Glomerular visceral epithelial cell (primary cell): ENCODE measurements around the gene PSMD2.

Source experiments
- DNase-seq: peaks from one replicate; pipeline ENCODE4 v3.0.0-alpha.2; 2016; ENCODE audit errors: extremely low spot score

Gene PSMD2

GRCh38 chr3:184316792-184317191, 17.8 kb downstream of the PSMD2 start:
- DNase-seq: no peak

- no peak for DNase-seq
These were observed 18.2 kb downstream of the PSMD2 start for GRCh38 chr3:184317201-184317600.

- peak; percentile 92 for DNase-seq
These were observed 21.0 kb downstream of the PSMD2 start for GRCh38 chr3:184320104-184320445.

GRCh38 chr3:184321666-184322065, 22.6 kb downstream of the PSMD2 start:
- no peak for DNase-seq

- no peak for DNase-seq
These were observed 23.9 kb downstream of the PSMD2 start for GRCh38 chr3:184322731-184323487.

GRCh38 chr3:184323696-184324095, 24.7 kb downstream of the PSMD2 start:
- no peak for DNase-seq

- no peak for DNase-seq
These were observed 26.2 kb downstream of the PSMD2 start for GRCh38 chr3:184325269-184325668.

- DNase-seq: no peak
These were observed 26.8 kb downstream of the PSMD2 start for GRCh38 chr3:184325715-184326369.

GRCh38 chr3:184327171-184327570, 28.1 kb downstream of the PSMD2 start:
- no peak for DNase-seq

- DNase-seq: no peak
These were observed 29.5 kb downstream of the PSMD2 start for GRCh38 chr3:184328516-184328915.

- peak; percentile 88 for DNase-seq
These were observed 33.5 kb downstream of the PSMD2 start for GRCh38 chr3:184332370-184333090.

GRCh38 chr3:184333190-184333589, 34.1 kb downstream of the PSMD2 start:
- DNase-seq: no peak

GRCh38 chr3:184333700-184334099, 34.7 kb downstream of the PSMD2 start:
- DNase-seq: no peak

- DNase-seq: peak; percentile 61
These were observed 35.6 kb downstream of the PSMD2 start for GRCh38 chr3:184334470-184335158.

- no peak for DNase-seq
These were observed 36.2 kb downstream of the PSMD2 start for GRCh38 chr3:184335291-184335660.

GRCh38 chr3:184335661-184336546, 36.9 kb downstream of the PSMD2 start:
- peak; percentile 67 for DNase-seq

GRCh38 chr3:184336547-184337398, 37.7 kb downstream of the PSMD2 start:
- DNase-seq: peak; percentile 26

- DNase-seq: no peak
These were observed 38.3 kb downstream of the PSMD2 start, which contains the start of gene FAM131A for GRCh38 chr3:184337399-184337714. Gene FAM131A (plus strand): TSS chr3:184337600. CDS start chr3:184337631, 31 bp downstream.

GRCh38 chr3:184337981-184338380, 38.9 kb downstream of the PSMD2 start:
- DNase-seq: no peak

- no peak for DNase-seq
These were observed 39.5 kb downstream of the PSMD2 start for GRCh38 chr3:184338511-184338945.
